ENCODE data around the gene ALX3.
"Not testable (repeated sequence)": the region's sequence is repeated elsewhere in the genome, so short reads cannot be mapped to it uniquely, and the experiment has no call there.

ALX3 gene

DNA sequence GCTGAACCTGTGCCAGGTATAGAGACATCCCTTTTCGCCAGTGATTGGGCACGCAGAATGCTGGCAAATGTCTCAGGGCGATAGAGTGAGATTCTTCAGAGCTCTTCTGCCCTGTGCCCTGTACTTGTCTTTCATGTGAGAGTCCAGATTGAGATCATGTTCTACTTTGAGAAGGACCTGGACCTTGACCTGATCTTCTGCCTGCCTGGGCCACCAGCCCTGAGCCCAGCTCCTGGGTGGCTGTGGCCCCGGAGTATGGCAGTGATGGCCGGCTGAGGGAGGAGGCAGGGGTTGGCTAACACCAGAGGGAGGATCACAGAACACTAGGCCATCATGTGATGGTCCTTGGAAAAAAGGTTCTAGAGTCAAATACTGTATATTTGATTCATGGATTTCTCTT lies 22.2 kb downstream of the ALX3 start:
- DNase-seq = no peak

GRCh38 chr1:110047463-110047862 lies 23.0 kb downstream of the ALX3 start:
- no peak for DNase-seq

DNA sequence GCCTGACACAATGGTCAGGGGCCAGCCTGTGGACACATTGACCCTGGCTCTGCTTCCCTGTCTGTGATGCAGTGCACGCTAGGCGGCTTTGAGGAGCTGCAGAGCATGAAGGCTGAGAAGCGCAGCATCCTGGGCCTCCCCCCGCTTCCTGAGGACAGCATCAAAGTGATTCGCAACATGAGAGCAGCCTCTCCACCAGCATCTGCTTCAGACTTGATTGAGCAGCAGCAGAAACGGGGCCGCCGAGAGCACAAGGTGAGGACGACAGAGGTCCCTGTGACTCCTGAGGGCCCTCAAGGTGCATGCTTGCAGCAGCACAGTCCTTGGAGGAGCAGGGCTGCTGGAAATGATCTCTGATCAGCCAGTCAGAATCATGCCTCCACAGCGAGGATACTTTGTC lies 27.5 kb downstream of the ALX3 start:
- no peak for DNase-seq

DNA sequence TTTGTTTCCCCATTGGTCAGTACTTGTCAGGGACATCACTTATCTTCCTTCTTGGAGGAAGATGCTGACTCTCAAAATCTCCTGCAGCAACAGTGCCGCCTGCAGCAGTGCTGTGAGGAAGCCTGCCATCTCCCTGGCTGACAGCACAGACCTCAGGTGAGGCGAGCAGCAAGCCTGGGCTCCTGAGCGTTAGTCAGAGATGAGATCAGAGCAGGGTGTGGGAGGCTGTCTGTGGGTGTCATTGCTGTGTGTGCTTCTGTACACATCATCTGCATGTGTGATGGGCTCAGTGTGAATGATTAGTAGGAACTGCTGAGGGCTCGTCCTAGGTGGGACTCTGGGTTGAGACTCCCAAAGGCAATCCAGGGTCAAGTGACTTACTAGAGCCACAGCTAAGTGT lies 29.9 kb downstream of the ALX3 start:
- DNase-seq = peak in 3 of 51 donors; percentile 10 to 72 (median 20)

DNA sequence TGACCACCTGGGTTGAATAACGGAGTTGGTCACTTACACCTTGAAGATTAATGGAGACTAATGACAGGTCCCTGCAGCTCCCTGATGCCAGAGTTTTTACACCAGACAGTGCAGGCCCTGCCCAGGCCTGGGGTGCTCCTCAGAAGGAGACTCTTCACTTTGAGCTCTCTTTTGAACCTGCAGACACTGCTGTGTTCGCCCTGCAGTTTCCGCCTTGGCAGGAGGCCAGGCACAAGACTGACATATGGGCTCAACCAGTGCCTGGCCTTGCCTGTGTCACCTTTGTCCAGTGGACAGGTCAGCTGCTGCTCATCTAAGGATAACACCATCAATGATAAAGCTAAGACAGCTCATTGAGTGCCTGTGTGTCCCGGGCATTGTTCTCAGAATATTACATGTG lies 30.8 kb downstream of the ALX3 start:
- no peak for DNase-seq

GRCh38 chr1:110038271-110038670 lies 32.2 kb downstream of the ALX3 start:
- DNase-seq = no peak

GRCh38 chr1:110035236-110035752 lies 35.2 kb downstream of the ALX3 start:
- DNase-seq = peak in 1 of 51 donors; percentile 37

DNA sequence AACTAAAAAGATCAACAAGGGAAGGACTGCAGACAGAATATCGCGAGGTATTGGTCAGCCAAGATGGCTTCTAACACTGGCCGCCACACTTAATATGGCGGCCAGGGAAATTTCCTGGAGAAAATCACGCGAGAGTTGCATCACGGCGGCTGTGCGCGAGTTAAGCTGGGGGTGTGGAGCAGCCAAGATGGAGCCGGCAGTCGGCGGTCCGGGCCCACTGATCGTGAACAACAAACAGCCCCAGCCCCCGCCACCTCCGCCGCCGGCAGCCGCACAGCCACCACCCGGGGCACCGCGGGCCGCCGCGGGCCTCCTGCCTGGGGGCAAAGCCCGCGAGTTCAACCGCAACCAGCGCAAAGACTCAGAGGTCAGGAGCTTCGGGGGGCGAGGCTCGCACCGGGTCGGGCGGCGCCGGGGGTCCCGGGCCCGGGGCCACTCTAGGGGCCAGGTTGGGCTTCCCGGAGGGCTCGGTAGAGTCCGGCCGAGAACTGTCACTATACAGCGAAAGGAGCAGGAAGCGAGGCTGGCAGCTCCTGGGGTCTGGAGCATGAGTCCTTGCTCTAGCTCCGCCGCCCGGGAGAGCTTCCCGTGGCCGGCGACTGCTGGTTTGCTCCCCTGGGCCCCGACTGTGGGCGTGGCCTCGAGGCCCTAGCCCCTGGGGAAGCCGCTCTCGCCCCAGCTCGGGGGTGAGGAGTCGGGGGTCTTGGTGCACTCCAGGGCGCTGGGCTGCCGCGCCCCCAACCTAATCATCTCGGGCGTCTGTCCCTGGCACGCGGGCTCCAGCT lies 35.8 kb downstream of the ALX3 start, which contains the start of gene STRIP1:
Gene STRIP1 (plus strand): TSS at position 174 of the 785 bp plus-strand sequence. CDS start 14 bp downstream, at position 188.
- peak; percentile 20 to 93 (median 78) for DNase-seq

GRCh38 chr1:110034040-110034450 lies 36.4 kb downstream of the ALX3 start:
- no peak for DNase-seq

GRCh38 chr1:110033421-110033820 lies 37.1 kb downstream of the ALX3 start:
- DNase-seq = no peak

DNA sequence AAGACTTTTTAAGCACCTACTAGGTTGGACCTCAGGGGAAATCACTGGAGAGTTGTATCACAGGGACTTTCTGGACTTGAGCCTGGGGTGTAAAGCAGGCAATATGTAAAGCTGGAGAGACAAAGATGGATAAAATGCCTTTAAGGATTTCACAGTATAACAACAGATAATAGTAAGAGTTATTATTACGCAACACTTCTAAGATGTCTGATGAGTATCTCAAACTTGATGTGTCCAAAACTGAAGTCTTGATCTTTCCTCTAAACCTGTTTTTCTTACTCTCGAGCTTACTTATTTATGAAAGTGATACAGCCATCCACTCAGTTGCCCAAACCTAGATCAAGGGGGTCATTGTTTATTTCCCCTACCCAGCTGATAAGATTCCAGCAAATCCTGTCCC lies 38.1 kb downstream of the ALX3 start:
- DNase-seq = no peak

GRCh38 chr1:110030687-110031086 lies 39.8 kb downstream of the ALX3 start:
- DNase-seq = not testable (repeated sequence)

DNA sequence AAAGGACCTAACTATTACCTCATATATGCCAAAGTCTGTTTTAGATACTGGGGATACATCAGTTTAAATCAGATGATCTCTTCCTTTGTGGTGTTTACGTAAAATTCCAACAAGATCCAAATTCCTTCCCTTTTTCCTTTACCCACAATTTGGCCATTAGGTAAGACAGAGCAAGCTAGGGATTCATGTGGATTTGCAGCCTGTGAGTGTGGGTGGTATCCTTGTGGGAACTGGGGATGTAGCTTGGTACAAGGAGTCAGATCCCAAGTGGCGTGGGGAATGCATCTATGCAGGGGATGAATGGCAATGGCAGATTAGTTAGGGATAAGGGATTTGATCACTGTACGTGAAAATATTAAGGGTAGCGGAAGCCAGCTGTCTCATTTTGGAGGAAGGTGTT lies 45.9 kb downstream of the ALX3 start:
- DNase-seq = no peak

DNA sequence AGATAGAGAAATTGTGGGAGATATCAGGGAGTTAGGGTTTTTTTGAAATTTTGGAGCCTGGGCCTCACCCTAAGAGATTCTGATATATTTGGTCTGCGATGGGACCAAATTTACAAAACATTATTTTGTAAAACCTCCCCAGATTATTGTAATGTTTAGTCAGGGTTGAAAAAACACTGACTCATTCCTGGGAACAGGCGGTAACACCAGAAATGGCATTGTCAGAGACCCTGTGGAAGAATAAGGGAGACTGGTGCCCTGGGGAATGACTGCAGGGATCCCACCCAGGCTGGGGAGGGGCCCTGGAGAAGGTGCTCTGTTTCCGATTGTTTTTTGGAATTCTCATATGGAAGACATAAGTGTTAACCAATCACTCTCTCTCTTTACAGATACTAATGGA lies 49.2 kb downstream of the ALX3 start:
- DNase-seq = no peak

GRCh38 chr1:110019770-110020169 lies 50.7 kb downstream of the ALX3 start:
- no peak for DNase-seq

DNA sequence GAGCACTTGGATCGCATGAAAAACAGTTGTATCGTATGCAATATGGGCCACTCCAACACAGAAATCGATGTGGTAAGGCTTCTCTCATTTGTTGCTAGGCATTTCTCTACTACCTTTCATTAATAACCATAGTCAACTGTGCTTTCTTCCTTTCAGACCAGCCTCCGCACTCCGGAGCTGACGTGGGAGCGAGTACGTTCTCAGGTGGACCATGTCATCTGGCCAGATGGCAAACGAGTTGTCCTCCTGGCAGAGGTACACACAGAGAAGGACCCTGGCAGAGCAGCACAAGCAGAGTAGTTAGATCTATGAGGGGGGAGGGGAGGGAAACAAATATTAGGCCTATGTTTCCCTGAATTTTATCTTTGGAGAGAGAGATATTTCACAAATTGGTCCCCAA lies 52.1 kb downstream of the ALX3 start:
- DNase-seq = no peak

GRCh38 chr1:110017792-110018191 lies 52.7 kb downstream of the ALX3 start:
- DNase-seq = no peak

DNA sequence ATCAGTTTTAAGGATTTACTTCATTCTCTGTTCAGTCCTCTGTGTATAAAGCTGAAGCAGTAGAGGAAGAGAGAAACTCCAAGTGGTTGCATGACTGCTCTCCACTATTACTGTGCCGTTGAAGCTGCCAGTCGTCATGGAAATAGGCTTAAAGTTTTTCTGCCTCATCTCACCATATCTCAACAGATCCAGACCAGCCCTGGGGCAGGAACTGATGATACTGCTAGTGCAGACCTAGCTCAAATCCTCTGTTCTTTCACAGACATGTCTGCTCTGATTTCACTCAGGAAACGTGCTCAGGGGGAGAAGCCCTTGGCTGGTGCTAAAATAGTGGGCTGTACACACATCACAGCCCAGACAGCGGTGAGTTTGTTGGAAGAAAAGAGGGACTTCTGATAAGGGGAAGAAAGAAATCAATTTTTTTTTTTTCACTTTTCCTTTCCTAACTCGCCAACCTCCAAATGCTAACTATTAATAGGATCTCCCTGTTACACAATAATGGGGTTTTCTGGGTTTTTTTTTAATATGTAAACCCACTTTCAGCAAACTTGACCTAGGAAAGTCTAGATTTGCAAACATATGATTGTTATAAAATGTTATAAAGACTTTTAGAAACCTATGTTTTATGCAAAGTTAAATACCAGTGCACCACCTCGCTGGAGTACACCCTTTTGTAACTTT lies 58.2 kb downstream of the ALX3 start:
- DNase-seq = no peak

GRCh38 chr1:110011527-110012041 lies 58.9 kb downstream of the ALX3 start:
- DNase-seq = peak in 3 of 51 donors; percentile 22 to 35 (median 22)
